HG03378 (cell line): ENCODE data around the gene YPEL2.
"Not testable (repeated sequence)": the region's sequence is repeated elsewhere in the genome, so short reads cannot be mapped to it uniquely, and the experiment has no call there.

Experiments
- ATAC-seq: cut with Tn5 transposase; IDR thresholded peaks from one replicate; pipeline ENCODE4 v1.9.1; 2021; ENCODE audit warnings: mild to moderate bottlenecking, moderate library complexity; ENCODE audit not compliant: unreplicated experiment

The YPEL2 gene

DNA sequence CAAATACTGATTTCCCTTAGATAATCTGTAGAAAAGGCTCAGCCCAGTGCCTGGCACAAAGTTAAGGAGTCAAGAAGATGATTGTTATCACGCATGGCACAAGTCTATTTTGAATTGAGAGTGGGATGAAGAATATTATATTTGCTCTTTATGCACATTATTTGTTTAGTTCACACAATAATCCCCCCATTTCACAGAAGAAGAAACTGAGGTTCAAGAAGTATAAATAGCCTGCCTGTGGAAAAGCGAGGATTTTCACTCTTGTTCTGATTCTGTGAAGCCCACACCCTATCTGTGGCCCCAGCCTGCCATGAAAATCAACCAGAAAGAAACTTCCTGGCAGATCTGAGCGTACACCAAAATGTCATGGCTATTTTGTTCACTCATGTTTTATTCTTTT, 73.0 kb downstream of the YPEL2 start:
- ATAC-seq: no peak

DNA sequence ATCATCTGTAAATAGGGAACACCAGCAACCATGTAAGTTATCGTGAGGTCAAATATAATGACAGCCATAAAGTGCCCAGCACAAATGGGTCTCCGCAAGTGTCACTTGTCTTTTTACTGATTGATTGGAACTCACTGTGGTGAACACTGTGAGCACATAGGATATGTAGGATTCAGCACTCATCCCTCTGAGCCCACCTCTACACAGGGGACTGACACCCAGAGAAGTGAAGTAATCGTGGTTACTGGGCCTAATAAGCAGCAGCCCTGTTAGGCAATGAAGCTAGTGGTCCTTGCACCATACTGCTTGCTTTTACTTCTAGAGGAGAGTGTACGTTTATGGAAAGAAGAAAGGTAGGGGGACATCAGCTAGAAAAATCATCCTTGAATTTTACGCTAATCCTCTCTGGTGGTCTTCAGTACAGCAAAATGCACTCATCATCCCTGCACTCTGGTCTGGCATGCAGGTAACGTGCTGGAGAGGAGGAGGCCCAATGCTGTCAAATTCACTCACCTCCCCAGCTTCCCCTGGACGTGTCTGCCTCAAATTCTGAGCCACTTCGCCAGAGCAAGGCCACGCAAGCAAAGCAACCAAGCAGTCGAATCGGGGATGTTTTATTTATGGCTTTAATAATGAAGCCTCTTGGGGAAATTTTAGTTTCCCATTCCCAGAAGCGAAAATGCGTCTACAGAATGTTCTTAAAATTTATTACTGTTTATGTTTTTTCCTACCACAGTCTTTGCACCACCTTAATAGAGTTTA, 74.7 kb downstream of the YPEL2 start:
- no peak for ATAC-seq

DNA sequence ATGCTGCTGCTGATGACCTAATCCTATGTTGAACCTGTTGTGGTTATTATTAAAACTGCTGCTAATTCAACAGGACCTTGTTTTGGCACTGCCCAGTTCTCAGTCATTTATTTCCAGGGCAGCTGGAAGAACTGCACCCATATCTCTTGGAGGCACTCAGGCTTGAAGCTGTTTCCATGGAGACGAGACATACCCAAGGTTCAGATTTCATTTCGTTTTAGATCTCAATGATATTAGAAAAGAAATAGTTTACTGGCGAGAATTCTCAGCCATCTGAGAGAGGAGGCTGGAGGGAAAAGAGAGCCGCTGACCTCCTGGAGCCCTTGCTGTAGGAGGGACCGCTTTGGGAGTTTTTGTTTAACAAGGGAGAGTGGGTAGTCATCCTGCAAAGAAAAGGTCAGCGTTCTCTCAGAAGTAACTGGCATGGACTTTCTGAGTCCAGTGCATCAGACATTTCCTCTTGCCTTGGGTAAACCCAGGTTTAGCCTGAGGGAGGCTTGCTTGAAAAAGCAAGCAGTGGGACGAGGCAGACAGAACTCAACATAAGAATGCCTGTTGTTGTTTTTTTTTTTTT, 75.4 kb downstream of the YPEL2 start:
- ATAC-seq: no peak

DNA sequence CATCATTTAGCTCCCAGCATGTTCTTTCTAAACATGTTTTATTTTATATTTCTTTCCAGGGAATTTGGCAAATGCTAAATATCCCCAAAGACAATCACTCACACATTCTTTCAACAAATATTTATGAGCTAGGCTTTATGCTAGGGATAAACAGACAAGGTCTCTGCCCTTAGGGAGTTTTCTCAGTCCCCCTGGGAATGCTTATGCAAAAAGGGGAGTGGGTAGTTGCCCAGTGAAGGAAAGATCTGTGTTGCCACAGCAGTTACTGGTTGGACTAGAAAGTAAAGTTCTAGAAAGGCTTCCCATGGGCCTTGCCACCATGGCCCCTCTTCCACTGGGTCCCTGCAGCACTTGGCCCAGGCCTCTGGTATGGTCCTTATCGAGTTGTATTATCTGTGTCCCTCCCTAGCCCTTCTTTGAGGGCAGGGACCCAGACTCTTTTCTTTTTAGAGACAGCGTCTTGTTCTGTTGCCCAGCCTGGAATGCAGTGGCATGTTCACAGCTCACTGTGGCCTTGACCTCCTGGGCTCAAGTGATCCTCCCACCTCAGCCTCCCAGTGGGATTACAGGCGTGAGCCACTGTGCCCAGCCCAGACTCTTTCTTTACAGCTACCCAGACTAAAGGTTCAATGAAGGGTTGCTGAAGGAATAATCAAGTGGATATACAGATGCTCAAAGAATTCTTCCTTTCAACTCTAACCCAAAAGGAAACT, 78.0 kb downstream of the YPEL2 start:
- no peak for ATAC-seq

DNA sequence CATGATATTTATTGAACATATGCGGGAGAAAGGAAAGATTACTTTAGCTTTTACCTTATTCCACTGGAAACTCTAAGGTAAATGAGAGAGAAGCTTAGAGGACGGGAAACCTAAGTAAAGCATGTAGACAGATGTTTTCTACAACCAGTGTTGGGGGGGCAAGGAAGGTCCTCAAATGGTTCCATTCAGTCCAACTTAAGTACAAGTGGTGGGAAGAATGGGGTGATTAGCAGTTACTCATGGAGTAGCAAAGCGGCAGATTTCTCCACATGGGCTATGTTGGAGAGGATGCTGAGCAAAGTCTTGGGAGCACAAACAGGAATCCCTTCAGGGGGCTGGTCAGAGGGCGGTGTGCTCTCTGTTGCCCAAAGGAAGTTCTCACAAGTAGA, 78.6 kb downstream of the YPEL2 start:
- no peak for ATAC-seq

DNA sequence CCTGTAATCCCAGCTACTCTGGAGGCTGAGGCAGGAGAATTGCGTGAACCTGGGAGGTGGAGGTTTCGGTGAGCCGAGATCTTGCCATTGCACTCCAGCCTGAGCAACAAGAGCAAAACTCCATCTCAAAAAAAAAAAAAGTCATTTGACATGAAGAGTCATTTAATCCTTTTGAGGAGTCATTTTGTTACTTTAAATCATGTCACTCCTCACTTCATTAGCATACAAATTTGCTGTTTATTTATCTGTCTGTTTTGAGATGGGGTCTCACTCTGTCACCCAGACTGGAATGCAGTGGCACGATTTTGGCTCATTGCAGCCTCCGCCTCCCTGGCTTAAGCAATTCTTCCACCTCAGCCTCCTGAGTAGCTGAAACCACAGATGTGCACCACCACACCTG, 81.0 kb downstream of the YPEL2 start:
- not testable (repeated sequence) for ATAC-seq

DNA sequence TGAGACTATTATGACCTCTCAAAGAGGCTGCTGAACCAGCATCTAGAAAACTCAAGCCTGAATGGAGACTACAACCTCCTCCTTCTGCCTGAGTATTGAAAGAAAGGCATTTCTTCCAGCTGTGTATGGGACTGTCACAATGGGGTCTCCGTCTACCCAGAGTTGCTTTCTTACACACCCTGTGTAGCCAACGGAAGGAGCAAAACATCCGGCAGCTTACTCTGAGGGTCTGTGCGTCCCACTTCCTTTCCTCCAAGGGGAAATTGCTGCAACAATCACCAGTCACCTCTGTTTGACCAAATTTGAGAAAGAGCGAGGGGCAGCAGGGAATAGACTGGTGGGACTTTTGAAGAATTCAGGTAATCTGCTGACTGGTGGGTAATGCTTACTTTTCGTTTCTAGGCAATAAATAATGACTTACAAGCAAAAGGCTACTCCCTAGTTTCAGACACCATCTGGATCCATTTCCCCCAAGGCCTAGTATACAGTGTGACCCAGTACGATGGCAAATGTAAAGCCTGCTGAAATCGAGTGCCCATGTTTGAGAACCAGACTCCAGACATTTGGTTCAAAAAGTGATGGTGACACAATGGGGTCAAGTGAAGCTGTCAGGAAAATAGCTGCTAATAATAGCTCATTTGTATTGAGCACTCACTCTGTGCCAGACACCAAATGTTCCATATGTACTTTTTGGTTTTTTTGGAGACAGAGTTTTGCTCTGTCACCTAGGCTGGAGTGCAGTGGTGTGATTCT, 81.7 kb downstream of the YPEL2 start:
- no peak for ATAC-seq

DNA sequence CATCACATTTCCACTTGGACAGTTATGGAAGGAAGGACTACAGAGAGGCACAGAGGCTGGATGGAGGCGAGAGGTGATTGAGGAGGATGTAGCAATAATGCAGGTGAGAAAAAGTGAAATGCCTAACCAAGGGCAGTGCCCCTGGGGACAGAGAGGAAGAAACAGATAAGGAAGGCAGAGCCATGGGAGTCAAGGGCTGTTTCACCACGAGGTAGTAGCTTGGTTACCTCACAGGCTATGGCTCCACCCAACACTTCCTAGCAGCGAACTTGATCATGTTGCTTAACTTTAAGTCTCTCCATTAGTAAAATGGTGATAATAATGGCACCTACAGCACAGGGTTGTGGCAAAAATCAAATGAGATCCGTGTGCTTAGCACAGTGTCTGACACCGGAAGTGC, 83.9 kb downstream of the YPEL2 start:
- no peak for ATAC-seq

DNA sequence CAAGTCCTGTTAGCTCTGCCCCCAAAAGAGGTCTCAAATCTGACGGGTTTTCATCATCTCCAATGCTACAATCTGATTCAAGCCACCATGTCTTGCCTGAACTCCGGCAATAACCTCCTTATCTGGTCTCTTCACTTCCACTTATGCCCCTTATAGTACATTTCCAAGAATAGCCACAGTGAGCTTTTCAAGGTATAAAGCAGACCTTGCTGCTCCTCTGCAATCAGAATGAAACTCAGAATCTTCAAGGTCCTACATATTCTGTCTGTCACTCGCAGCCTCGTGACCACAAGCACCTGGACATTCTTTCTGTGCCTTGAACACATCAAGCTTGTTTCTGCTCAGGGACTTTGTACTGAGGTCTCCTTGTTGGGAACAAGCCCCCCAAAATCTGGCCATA, 84.7 kb downstream of the YPEL2 start:
- ATAC-seq: no peak

DNA sequence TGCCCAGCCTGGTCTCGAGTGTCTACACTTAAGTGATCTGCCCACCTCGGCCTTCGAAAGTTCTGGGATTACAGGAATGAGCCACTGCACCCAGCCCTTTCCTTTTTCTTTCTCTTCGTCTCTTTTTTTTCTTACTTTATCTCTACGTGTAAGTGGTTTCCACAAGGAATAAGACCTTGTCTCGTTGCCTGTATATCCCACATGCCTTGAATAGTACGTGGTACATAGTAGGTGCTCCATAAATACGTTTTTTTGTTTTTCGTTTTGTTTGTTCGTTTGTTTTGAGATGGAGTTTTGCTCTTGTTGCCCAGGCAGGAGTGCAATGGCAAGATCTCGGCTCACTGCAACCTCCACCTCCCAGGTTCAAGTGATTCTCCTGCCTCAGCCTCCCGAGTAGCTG, 86.0 kb downstream of the YPEL2 start:
- no peak for ATAC-seq

DNA sequence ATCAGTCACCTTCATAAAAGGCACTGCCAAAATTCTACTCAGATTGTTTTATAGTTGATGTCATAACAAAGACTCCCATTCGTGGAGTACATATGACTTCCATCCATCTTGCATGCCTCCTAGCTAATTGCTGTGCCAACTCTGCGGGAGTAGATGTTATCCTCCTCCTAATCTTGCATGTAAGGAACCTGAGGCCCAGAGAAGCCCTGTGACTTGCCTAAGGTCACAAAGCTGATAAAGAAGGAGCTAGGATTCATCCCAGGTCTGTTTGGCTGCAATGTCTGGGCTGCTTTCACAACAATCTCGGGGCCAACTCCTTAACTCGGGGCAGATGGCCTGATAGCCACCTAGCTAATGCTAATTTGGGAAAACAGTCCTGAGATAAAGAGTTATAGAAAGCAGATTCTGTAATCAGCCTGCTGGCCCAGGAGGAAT, 87.3 kb downstream of the YPEL2 start:
- ATAC-seq: no peak

DNA sequence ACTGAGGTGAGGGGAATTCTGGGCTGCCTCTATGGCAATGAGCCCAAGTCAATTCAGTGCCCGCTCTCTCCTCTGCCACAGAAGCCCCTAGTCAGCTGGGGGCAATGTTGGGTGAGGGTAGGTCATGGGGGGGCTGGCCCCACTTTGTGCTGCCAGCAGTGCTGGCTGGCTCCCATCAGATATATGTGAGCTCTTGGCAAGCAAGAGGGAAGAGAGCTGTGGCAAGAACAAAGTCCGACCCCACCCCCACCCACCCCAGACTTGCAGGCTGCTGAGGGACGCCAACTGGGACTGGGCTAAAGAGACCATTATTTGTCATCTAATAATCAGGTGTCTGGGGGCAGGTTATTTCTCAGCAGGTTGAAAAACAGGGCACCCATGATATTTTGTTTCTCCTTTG, 89.4 kb downstream of the YPEL2 start:
- ATAC-seq: no peak

DNA sequence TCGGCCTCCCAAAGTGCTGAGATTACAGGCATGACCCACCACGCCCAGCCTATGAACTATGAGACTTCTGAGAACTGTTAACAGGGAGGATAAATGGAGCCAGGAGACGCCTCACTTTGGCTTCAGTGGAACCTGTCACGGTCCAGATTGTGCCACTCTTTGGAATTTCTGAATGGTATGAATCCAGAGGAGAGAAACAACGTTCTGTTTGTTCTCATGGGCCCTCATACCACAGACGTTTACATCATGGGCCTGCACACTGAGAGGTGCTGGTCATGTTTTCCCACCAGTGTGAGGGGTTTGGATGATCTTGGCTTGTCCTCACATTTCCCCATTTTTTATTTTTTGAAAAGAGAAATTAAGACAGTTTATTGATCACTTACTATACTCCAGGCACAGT, 90.3 kb downstream of the YPEL2 start:
- no peak for ATAC-seq

DNA sequence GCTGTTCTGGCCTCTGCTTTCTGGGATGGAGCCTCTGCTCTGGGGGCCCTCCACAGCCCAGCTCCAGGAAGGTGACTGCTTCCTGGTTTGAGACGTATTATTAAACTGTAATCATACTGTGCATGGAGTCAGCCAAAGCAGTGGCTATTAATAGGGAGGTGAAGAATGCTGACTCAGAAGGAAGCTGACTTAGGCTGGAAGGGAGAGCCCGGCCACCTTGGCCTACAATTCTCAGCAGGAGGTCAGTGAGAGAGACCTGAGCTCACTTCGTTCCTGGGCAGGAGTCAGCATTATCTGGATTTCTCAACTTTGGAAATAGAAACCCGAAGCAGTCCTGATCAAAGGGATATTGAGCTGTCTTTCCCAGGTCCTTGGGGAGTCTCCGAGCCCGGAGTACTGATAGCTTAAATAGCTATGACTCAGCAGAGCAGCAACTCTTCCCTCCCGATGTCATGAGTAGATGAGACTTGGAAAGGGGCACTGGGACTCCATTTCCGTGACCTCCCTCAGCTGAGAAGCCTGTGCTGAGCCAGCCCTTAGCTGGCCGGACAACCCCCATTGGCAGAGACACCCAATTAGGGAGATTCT, 91.8 kb downstream of the YPEL2 start:
- no peak for ATAC-seq

DNA sequence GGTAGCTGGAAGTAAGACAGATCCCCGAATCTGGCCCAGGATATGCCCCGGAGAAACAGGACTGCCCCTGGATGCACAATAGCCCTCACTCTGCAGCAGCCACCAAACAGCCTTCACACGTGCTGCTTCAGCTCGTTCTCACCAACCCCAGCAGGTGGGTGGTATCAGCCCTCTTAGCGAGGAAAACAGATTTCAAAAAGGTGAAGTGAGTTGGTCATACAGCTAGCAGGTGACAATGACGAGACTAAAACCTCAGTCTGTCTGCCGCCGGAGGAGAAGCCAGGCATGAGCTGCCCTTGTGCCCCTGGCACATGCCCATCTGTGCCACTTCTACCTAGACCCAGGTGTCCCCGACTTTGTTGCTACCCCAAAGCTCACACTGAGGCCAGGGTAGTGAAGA, 92.4 kb downstream of the YPEL2 start:
- ATAC-seq: no peak

DNA sequence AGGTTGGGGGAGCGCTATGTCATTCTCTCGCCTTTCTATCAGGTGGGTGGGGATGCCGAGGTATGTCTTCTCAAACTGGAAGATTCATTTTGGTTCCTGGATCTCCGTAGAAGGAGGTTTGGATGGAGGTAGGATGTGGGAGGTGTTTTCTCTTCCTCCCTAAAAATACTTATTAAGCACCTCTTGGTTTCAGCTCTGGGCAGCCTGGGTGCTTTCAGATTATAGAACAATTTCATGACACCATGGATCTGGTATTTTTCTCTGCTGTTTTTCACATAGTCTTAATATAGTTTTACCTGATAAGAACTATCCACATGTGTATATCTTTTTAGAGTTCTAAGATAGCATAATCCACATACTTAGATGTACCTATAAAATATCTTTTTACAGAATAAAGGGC, 92.9 kb downstream of the YPEL2 start:
- no peak for ATAC-seq

DNA sequence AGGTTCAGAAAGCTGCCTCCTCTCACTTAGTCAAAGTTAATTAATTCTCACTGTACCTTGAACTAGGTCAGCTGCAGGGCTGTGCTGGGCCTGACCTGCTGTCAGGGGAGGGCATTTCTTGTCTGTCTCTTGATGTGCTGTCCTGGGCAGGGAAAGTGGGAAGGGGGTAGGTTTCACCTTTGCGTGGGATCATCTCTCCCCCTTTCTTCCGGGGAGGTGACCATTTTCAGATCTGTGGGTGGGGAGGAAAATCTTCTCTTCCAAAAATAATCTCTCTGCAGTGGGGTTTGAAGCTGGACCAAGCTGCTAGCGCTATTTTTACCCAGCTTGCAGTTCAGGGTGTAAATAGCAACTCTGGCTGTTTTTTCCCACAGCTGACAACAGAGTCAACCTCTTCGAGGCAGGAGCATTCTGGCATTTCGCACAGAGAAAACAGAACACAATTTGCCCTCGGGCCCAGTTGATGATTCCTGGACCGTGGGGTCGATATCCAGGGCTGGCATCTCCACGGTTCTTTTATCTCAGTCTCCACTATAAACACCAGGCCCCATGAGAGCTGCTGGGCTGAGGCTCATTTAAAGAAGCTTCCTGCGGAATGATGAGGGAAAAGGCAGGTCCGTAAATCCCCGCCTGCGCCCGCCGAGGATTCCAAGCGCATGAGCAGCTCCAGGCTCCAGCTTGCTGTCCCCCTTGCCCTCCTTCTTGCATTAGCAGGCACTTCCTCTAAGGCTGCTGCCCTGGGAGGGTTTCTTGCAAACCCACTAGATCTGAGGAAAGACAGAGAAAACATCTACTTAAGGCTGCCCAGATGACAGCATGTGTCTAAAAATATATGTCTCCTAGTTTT, 93.9 kb downstream of the YPEL2 start:
- ATAC-seq: no peak

DNA sequence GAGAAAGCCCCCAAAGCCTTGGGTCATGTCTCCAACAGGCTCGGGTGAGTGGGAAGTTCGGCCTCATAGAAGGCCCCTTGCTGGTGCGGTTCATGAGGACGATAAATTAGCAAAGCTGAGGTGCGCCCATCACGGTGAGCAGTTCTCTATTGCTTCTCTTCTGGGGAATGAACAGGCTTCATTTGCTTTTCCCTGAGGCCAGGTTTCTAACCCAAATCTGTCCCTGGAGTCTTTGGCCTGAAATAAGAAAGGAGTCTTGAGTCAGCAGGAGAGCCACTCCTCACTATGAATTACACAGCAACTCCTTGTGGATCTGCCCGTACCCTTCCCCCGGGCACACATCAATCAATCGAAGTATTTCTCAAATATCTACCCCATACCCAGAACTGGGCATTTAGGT, 94.6 kb downstream of the YPEL2 start:
- no peak for ATAC-seq

DNA sequence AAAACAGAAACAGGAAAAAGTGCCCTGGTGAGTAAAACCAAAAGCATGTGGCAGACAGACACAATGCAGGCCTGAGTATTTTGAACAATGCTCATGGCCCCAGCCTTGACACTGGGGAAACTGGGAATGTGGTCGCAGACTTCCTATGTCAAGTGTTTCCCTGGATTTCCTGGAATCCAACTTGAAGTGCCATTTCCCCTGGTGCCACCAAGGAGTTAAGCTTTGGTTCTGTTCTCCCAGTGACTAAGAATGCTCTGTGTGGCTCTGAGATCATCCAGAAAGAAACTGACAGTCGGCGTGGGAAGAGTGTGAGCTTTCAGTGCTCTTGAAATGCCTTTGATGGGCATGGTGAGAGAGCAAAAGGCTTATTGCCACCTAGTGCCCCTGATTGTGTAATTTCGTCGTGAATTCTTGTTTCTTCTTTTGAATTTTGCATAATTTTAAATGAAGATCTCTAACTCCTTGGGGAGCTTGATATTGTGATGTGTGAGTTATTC, 96.0 kb downstream of the YPEL2 start:
- no peak for ATAC-seq

DNA sequence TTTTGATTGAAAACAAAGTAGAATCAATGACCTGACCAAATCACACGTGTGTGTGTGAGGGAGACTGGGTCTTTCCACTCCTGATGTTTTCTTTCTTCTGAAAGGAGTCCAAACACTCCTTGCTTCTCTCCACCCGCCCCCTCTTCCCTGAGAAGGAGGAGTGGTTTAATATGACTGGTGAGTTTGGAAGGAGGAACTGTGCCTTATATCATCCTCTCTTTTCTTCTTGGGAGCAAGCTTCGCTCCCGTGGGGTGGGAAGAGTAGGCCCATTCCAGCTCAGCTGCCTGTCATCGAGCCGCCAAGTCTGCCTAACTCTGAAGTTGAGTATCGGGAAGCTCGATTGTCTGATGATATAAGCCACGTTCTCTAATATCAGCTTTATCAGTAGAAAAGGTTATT, 96.5 kb downstream of the YPEL2 start:
- no peak for ATAC-seq
